Smooth muscle cell of bladder (primary cell): Measurements from ENCODE around the gene RAG1. TPM values are rescaled to one million over a fixed set of nuclear protein-coding genes. Genes with fewer than 3 reads are reported as not detected.

Experiments used
- total RNA-seq: library from RNA; depleted of rRNA; stranded (reverse); fragments of >200 nt; gene quantifications from 2 replicates; pipeline ENCODE4 v1.2.3, GENCODE V29; 2014

The RAG1 gene
- 0.14 and 0.18 TPM in 2 replicates for total RNA-seq

DNA sequence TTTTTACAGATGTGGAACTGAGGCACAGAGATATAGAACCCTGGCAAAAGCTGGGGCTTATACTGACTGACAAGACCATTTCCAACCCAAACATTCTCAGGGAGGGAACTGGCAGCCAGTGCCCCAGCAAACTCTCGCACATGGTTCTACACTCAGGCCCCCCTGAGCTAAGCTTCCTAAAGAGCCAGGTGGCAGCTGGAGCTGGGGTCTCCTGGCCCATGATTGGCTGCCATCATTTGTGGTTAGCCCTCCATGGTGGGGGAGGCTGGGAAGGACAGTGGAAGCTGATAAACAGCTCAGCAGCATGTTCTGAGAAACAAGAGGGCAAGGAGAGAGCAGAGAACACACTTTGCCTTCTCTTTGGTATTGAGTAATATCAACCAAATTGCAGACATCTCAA, at the start of gene RAG1:
TSS of gene RAG1 (plus strand) at position 314 of the 400 bp plus-strand sequence. CDS start 5,298 bp downstream, outside the sequence.

DNA sequence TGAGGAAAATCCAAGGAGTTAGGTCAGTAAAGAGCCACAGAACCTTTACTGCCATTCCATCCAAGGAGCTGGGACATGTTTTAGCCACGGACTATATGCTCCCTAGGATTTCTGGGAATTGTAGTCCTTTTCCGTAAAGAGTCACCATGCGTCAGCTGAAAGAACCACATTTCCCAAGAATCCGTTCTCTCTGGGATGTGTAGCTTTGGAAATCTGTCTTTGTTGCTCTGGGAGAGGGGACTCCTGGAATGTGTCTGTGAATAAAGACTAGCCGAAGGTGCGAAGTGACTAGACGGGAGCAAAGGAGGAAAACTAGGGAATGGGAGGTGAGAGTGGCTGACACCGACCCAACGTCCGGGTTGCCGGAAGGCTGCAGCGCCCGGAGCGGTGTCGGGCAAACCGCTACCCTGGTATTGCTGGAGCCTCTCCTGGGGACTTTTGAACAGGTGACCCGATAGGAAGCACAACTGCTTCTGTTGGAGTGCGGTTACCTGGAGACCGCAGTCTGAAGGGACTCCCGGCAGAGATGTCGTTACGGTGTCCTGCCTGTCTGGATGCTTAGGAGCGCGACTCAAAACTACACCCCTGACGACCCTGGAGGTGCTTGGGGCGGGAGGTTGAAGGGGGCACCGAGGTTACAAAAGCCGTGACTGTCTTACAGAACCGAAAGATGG, 26.6 kb downstream of the RAG1 start, which contains the start of gene IFTAP:
TSS of gene IFTAP (plus strand) at position 187 of the 674 bp plus-strand sequence. CDS start 15,602 bp downstream, outside the sequence.

DNA sequence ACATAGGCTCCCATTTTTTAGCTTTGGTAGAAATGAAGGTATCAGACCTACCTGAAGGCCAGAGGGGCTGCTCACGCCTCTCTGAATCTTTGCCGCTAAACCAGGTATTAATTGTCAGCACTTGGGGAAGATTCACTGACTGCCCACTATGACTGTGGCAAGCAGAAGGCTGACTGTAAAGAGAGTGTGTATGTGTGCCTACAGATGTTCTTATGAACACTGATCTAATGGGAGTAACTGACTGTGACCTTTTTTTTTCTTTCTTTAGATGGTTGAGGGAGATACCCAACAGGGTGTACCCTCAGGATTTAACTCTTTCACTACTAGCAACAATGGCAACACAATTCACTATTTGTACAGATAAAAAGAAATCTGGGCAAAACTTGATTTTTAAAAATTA, 30.2 kb downstream of the RAG1 start, which contains the start of gene RAG2:
TSS of gene RAG2 (minus strand) at position 186 of the 400 bp plus-strand sequence. CDS start 4,068 bp downstream, outside the sequence.

Other genes with a start within 250 kb of the RAG1 start
- 3.4 and 4.7 TPM in 2 replicates for gene TRAF6, start 57.7 kb upstream of the RAG1 start, total RNA-seq
- 30.3 and 40.9 TPM in 2 replicates for gene IFTAP, start 26.5 kb downstream of the RAG1 start, total RNA-seq
- gene RAG2, start 30.2 kb downstream of the RAG1 start, total RNA-seq: not detected in 2 replicates